PC-9 (cell line): ENCODE measurements around the gene PCLO.

Source experiments
- CTCF ChIP-seq: fragments of 200-600 bp; sonication (generic); conservative IDR thresholded peaks from 2 replicates; pipeline ENCODE4 v1.6.1; 2017; ENCODE audit warnings: mixed run types, antibody characterized with exemption, mild to moderate bottlenecking, moderate library complexity
- EZH2 ChIP-seq: fragments of 200-600 bp; sonication (generic); IDR thresholded peaks from 2 replicates; pipeline ENCODE4 v1.8.0; 2017; ENCODE audit warnings: antibody characterized with exemption, low read depth

GRCh38 chr7:82808633-82809032 lies 354.1 kb downstream of the PCLO start:
- TF ChIP-seq CTCF, result no peak
- no peak for TF ChIP-seq EZH2
